Fibroblast of mammary gland (primary cell): ENCODE measurements around the gene MATN3.
A peak's percentile ranks its signal among the peaks of the same experiment; 100 is the strongest.

Experiments
- DNase-seq: peaks from one replicate; pipeline ENCODE4 v3.0.0-alpha.2; 2010; ENCODE audit warnings: low read depth
- H3K4me3 ChIP-seq: 2 replicates; pipeline ENCODE4 v1.5.1; 2011; ENCODE audit warnings: low read depth, mild to moderate bottlenecking, low read length, moderate library complexity; ENCODE audit not compliant: control insufficient read depth
- CTCF ChIP-seq: conservative IDR thresholded peaks from 2 replicates; pipeline ENCODE4 v1.5.1; 2011; ENCODE audit warnings: low read depth, low read length, inconsistent platforms; ENCODE audit not compliant: control insufficient read depth, insufficient read depth

Gene MATN3

GRCh38 chr2:20018601-20019152, 6.2 kb upstream of the MATN3 start:
- no peak for DNase-seq
- no peak overlapping the region for H3K4me3 ChIP-seq
- no peak for TF ChIP-seq CTCF

- no peak for TF ChIP-seq CTCF
- H3K4me3 ChIP-seq, result no peak overlapping the region
- no peak for DNase-seq
These were observed 3.9 kb upstream of the MATN3 start for GRCh38 chr2:20016346-20016745.

GRCh38 chr2:20015482-20016083, 3.1 kb upstream of the MATN3 start:
- DNase-seq, result peak; percentile 67
- peak; percentile 49 for TF ChIP-seq CTCF
- H3K4me3 ChIP-seq, result no peak overlapping the region

GRCh38 chr2:20013126-20013849, 820 bp upstream of the MATN3 start:
- no peak for DNase-seq
- TF ChIP-seq CTCF, result no peak
- peak overlapping the region; percentile 23 for H3K4me3 ChIP-seq

- DNase-seq, result no peak
- TF ChIP-seq CTCF, result no peak
- H3K4me3 ChIP-seq, result peak overlapping the region; percentile 27
These were observed 511 bp downstream of the MATN3 start for GRCh38 chr2:20012032-20012281.

GRCh38 chr2:20011276-20012031, 1.0 kb downstream of the MATN3 start:
- H3K4me3 ChIP-seq, result no peak overlapping the region
- TF ChIP-seq CTCF, result no peak
- no peak for DNase-seq
